ENCODE measurements around the gene MORC2. TPM values are rescaled to one million over a fixed set of nuclear protein-coding genes. Genes with fewer than 3 reads are reported as not detected.

Gene MORC2
- total RNA-seq, 1 experiment from 2014 or later = 25.4 TPM

GRCh38 chr22:30927806-30928205 lies 40.8 kb downstream of the MORC2 start:
- intact Hi-C loops (cut with micrococcal nuclease) = loop anchor here (10.0 kb wide), 1 partner anchor 293 kb away; the partner anchor contains the start of gene SLC35E4

More at GRCh38 chr22:30927806-30928205, 40.8 kb downstream of the MORC2 start:
- POLR2A ChIA-PET = no interaction called here
- Histone ChIP-seq H3K79me2 (ENCODE audit: insufficient read depth, low read length) (no peaks in the 10 kb centered on the region), H3K9me3 (ENCODE audit: control insufficient read depth in 1 of 2, insufficient read depth in 1 of 2, low read depth in 1 of 2, low read length in 2 of 2) (no peaks in the 10 kb centered on the region), H3K4me2 (ENCODE audit: low read length) (no peak overlapping the region), H3K9me2 (ENCODE audit: insufficient read depth) (no peaks in the 10 kb centered on the region), H3K4me1 (ENCODE audit: control insufficient read depth in 1 of 2, insufficient read depth in 2 of 2, low read length in 2 of 2) (no peaks in the 10 kb centered on the region), H3K9ac (ENCODE audit: low read length) (no peak overlapping the region), H3K27me3 (ENCODE audit: insufficient read depth, low read length) (no peaks in the 10 kb centered on the region), H2AFZ (ENCODE audit: low read depth, low read length, poor library complexity, severe bottlenecking) (no peak overlapping the region), H3K27ac (ENCODE audit: low read depth, low read length) (no peak overlapping the region), H3K36me3 (ENCODE audit: control insufficient read depth in 1 of 2, insufficient read depth in 2 of 2, low read length in 2 of 2) (peaks cover 16% of the 10 kb centered on the region in 2 experiments; a peak in 3 of 4 replicates), H4K20me1 (ENCODE audit: insufficient read depth) (no peaks in the 10 kb centered on the region), H3K4me3 (replicated peaks in 1 of 2; ENCODE audit: low read depth in 1 of 2, low read length in 2 of 2) (no peak overlapping the region)
- RAD21 ChIA-PET (ENCODE audit: low non-redundant PET in 1 of 2, low total read pairs in 2 of 2, uncharacterized antibody in 2 of 2, unreplicated experiment in 2 of 2) = no interaction called here
- BruUV-seq (replicated peaks) = no TSS peak
- DNase-seq (ENCODE audit: low read depth, low spot score) = no peak
- TF ChIP-seq POLR2A (IDR thresholded peaks at IDR 0.05; ENCODE audit: borderline replicate concordance, extremely low read depth, insufficient read depth, insufficient read length) = no peak
- TF ChIP-seq CEBPB (IDR thresholded peaks at IDR 0.05; ENCODE audit: low read depth) = no peak
- TF ChIP-seq ELF1 (IDR thresholded peaks at IDR 0.05; ENCODE audit: borderline replicate concordance, low read depth) = no peak
- TF ChIP-seq JUND (IDR thresholded peaks at IDR 0.05) = no peak
- no peak for TF ChIP-seq EZH2phosphoT487 (IDR thresholded peaks at IDR 0.05; ENCODE audit: borderline replicate concordance)
- no peak for TF ChIP-seq ZNF274 (IDR thresholded peaks at IDR 0.05; ENCODE audit: low read depth, low read length)
- TF ChIP-seq EZH2 (IDR thresholded peaks at IDR 0.05) = no peak
- TF ChIP-seq EGR1 (IDR thresholded peaks at IDR 0.05; ENCODE audit: low read depth) = no peak
- TF ChIP-seq REST (IDR thresholded peaks at IDR 0.05; ENCODE audit: low read depth) = no peak
- no peak for TF ChIP-seq TCF7L2 (IDR thresholded peaks at IDR 0.05; ENCODE audit: borderline replicate concordance, extremely low read depth, insufficient read depth, insufficient read length)
- no peak for TF ChIP-seq MAX (IDR thresholded peaks at IDR 0.05)
- no peak for TF ChIP-seq ZFX (IDR thresholded peaks at IDR 0.05)
- TF ChIP-seq SIN3A (IDR thresholded peaks at IDR 0.05; ENCODE audit: low read depth) = no peak
- TF ChIP-seq CBX3 (IDR thresholded peaks at IDR 0.05; ENCODE audit: low read depth) = no peak
- TF ChIP-seq ATF3 (IDR thresholded peaks at IDR 0.05) = no peak
- no peak for TF ChIP-seq FOSL1 (IDR thresholded peaks at IDR 0.05; ENCODE audit: low read depth)
- no peak for TF ChIP-seq SP1 (IDR thresholded peaks at IDR 0.05; ENCODE audit: low read depth)
- TF ChIP-seq CTCF (IDR thresholded peaks at IDR 0.05 in 2 of 3, conservative IDR thresholded peaks at IDR 0.05 in 1 of 3; ENCODE audit: borderline replicate concordance in 1 of 3, insufficient read depth in 1 of 3, low read depth in 2 of 3, low read length in 2 of 3) = no peak
- CTCF ChIA-PET = no interaction called here
- ATAC-seq = no peak
